GM19328 (cell line): Measurements from ENCODE around the gene OTOGL.
"Not testable (repeated sequence)": the region's sequence is repeated elsewhere in the genome, so short reads cannot be mapped to it uniquely, and the experiment has no call there.

Experiments
- ATAC-seq: cut with Tn5 transposase; IDR thresholded peaks from one replicate; pipeline ENCODE4 v1.9.1; 2021; ENCODE audit warnings: mild to moderate bottlenecking, moderate library complexity; ENCODE audit not compliant: unreplicated experiment

Gene OTOGL

DNA sequence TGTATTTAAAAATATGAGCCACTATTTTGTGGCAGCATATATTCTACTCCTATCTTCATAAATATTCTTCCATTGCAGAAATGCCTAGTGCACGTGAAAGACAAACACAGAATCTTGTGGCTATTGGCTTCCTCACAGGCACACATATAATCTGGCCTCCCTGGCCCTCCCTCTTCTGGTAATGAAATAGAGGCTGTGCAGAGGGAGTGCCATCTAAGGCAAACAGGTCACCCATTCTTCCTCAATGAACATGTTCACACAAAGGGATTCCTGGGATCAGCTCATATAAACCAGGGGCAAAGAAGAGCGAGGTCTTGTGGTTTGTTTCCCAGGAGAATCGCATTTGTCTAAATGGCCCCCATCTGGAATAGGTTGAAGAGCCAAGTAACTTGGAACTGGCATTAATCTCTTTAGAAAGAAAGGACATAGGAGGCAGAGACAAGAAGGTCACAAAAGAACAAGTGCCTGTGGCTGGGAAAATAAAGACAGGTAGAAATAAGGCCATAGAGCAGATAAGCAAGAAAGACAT lies 173.1 kb downstream of the OTOGL start:
- no peak for ATAC-seq

DNA sequence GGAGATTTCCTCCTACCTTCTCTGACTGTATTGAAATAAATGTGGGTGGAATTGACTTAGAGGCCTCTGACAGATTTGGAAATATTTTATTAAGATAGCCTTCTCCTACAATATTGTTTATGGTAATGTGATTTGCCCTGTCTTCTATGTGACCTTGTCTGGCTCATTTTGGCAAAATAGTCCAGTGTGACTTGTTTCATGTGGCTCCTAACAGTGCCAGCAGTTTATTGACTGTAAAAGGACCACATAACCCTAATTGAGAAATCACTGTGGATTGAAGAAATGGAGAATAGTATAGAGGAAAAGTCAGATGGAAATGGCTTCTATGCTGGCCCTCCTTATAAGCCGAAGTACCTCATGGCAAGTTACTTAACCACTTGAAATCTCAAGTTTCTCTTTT lies 173.8 kb downstream of the OTOGL start:
- ATAC-seq = no peak

DNA sequence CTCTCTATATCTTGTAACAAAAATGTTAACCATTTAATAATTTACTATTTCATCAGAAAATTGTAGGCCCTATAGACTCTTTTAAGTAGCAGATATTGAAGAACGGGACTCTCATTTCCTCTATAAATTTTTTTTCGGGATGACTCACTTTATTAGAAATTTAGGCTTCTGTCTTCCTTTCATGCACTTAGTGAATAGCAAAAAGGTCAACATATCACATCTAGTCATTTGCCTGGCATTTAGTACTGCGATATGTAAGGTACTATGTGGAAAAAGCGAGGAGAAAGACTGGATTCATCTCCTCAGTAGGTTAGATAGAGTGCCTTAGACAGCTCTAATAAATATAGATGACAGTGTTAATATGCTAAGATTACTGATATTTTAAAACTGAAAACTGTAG lies 178.4 kb downstream of the OTOGL start:
- ATAC-seq = no peak

DNA sequence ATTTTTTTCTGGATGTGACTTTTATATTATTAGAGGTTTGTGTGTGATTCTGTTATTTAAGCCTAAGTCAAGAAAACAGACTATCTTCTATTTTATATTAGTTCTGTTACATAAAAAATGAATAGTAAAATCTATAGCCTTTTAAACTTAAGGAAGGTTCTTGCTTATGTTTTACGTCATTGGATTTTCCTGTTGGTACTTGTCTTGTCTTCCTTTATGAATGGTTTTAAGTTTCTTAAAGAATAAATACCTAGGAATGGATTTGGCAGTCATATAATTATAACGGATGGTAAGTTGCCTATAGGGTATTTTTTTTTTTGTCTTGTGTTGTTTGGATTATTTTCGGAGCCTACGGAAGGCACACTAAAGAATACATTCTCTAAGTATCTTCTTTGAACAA lies 182.9 kb downstream of the OTOGL start:
- no peak for ATAC-seq

DNA sequence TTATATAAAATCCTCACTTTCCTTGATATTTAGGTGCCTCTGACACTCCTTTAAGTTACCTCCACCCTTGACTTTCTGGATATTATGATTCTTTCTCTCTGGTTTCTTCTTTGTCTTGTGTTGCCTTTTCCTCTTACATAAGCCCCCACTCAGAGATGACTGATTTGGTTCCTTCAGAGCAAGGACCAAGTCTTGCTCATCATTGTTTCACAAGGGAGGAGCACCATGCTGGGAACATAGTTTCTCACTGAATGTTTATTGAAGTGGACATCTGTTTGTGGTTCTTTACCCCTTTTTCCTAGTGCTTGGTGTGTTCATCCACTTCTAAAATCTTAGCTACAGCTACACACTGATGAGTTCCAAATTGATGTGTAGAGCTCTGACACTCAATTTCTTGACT lies 183.4 kb downstream of the OTOGL start:
- no peak for ATAC-seq

DNA sequence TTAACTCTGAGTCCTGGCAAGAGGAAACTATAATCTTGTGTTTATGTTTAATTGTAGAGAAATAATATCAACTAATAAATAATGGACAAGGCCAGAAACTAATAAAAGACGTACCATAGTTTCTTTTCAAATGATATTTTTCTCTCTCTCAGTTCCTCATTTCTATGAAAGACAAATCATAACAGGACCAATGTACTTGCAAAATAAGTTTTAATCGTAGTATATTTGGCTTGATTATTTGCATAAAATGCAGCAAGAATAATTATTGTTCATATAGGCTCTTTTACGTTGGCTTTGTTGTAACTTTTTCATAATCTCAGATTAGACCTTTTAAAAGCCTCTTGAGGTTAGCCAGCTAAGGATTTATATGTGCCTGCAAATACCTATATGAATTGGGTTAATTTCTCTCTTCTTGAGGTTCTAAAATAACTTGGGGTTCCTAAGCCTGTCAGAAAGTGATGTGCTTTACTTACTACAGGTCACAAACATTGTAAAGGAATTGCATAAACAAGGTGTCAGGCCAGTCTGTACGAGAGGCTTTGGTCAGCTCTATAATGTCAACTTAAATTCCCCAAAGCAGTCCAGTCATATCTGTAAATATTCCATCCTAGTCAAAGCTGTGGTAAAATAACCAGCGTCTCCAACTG lies 191.9 kb downstream of the OTOGL start:
- ATAC-seq = peak; percentile 44

DNA sequence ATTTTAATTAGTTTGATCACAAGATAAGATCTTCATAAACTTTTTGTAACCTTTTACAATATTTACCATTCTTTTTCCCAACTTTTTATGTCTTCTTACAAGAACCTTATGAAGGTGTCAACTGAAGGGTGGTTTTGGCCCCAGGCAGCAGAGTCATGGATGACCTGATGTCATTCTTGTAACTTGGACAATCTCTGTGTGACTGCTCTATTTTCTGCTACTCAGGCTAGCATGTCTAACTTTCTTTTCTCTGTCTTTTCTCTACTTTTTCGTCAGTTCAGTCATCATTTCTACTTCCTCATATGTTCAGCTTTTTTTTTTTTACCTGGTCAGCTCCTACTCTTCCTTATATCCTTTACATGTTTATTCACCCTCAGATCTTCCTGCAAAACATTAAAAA lies 194.0 kb downstream of the OTOGL start:
- peak; percentile 47 for ATAC-seq

DNA sequence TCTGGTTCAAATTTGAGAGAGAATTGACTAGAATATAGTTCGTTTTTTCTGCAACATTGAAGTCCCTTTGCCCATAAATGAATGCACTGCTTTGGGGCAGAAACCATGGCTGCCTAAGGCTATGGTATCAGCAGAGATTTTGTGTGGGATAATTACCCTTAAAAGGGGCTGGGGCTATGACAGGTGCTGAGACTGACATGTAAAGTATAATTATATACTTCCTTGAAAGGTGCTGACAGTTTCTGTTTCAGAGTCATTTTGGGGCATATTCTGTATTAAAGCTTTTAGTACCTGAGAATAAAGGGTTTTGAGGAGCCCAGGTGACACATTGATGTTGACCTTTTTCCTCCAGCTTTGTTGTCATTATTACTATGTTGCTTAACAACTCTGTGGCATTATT lies 194.4 kb downstream of the OTOGL start:
- ATAC-seq = peak; percentile 74

DNA sequence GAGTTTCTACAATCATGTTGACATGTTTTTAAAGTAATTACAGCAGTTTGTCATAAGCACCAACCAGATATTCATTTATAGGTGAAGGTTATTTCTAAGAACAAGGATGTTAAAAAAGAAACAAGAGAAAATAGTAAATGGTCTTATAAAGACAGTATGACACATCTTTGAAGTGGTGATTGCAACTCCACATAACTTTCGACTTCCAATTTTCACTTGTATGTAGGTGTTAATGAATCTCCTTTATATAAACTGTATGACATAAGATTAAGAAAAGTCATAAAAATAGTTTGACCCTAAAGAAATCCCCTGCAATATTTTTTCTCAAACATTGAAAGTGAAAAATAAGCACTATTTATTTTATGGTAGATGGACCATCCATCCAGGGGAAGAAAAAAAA lies 199.9 kb downstream of the OTOGL start:
- no peak for ATAC-seq

DNA sequence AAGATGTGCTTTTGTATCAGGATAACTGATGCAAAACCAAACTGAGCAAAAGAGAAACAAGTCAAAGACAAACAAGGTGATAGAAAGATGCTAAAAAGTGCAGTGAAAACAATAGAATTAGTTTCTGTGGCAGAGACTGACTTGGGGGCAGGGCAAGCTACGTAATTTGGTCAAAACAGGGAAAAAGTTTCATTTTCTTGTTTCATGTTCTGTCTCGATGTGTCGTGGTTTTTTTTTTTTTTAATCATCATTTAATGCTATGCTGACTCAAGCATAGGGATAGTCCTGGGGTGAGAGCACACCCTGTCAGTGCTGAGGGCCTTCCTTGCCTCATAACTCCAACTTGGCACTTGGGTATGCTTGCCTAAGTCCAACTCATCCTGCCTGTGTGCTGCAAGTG lies 200.6 kb downstream of the OTOGL start:
- peak; percentile 71 for ATAC-seq

DNA sequence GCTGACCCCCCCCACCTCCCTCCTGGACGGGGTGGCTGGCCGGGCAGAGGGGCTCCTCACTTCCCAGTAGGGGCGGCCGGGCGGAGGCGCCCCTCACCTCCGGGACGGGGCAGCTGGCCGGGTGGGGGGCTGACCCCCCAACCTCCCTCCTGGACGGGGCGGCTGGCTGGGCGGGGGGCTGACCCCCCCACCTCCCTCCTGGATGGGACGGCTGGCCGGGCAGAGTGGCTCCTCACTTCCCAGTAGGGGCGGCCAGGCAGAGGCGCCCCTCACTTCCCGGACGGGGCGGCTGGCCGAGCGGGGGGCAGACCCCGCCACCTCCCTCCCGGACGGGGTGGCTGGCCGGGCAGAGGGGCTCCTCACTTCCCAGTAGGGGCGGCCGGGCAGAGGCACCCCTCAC lies 208.1 kb downstream of the OTOGL start:
- not testable (repeated sequence) for ATAC-seq

DNA sequence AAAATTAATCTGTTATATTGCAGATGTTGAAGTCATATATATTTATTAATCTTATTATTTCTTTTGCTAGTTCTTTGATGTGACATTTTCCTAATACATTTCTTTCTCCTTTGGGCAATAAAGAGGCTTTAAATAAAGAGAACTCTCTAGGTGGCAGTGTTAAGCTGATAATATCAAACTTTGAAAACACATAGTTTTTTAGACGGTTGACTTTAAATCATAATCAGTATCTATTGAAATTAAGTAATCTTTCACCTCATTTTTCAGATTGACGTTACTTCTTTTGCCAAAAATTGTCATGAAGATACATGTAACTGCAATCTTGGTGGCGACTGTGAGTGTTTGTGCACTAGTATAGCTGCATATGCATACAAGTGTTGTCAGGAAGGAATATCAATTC lies 213.9 kb downstream of the OTOGL start:
- no peak for ATAC-seq

DNA sequence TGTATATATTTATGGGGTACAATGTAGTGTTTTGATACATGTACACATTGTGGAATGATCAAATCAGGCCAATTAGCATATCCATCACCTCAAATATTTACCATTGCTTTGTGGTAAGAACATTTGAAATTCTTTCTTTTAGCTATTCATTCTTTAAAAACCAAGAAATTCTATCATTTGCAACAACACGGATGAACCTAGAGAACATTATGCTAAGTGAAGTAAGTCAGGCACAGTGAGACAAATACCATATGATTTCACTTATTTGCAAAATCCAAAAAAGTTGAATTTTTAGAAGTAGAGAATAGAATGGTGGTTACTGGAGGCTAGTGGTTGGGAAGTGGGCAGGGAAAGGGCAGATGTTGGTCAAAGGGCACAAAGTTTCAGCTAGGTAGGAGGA lies 215.4 kb downstream of the OTOGL start:
- ATAC-seq = no peak

DNA sequence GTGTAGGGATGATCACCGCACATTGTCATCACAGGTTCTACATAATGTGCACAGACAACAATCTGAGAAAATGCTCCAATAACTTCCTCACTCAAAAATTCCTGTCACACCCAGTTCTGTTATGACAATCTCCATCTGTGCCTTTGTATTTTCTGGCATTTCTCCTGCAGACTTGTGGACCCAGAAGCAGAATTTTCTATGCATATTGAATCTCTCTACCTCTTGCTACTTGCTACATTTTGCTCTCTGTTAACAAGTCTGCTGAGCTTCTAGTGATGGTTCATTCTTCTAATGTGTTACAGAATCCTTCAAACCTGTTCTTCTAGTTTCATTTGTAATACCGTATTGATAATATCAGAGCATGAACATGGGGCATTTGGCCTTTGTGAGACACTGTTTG lies 216.9 kb downstream of the OTOGL start:
- no peak for ATAC-seq

DNA sequence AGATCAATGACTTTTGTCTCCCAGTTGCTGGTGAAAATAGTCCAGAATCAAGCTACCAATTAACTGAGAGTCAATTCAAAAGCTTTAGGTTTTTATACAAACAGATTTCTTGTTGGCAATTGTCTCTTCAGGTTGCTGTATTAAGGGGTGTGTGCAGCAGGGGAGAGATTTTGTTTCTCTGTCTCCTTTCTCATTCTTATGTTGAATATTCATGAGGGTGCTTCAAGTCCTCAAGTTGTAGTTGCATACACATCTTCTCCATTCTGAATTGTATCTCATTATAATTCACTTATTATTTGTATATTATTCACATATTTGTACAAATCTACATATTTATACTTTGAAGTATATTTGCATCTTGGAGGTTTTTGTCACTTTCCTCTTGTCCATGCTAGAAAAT lies 218.0 kb downstream of the OTOGL start:
- ATAC-seq = no peak

DNA sequence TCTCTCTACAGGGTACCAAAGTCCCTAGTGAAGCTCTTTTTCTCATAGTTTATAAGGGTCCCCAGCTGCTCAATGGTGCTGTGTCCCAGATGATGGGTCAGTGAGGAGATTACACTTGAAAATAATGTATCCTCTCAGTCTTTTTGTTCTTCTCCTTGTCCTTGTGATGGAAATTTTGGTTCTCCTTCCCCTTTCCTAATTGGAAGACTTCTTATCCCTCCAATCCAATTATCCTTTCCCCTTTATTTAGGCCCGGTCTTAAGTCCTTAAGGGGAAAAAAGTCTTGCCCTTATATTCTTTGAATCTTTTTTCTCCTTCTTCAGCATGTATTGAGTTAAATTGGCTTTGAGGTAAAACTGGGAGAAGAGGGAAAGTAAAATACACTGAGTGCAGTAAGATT lies 218.6 kb downstream of the OTOGL start:
- no peak for ATAC-seq

DNA sequence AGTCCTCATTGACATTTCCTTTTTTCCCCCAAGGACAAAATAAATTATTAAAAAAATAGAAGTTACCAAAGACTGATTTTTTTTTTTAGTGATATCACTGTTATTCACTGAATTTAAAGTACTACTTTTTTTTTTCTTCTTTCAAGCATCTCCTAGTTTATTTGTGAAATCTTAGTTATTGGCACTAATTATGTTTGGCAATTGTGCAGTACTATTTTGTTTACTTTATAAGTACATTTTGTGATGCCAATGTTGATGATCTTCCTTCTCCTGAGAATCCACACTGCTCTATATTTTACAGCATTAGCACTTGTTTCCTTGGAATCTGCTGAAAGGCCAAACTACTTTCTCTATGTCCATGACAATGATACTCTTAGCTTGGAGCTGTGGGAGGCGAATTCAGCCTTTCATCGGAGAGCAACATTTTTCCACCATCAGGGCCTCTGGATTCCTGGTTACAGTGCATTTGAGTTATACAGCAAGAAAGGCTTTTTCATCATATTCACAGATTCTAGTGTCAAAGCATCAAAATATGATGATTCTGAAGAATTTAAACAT lies 220.9 kb downstream of the OTOGL start:
- no peak for ATAC-seq

DNA sequence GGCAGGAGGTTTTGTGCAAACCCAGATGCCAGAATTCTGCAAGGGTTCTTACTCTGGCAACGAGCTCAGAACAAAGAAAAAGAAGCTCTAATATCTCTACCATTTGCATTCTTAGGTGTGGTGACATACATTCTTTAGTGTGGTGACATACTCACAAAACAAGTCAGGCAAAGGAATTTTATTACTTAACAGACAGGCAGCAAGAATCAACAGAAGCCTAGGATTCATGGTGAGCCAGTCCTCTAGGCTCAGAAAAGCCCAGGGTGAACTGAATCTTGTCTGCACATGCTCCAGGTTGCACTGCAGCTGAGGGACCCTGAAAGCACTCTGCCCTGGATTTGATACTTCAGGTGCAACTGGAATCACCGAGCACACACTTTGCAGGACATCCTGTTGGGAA lies 222.3 kb downstream of the OTOGL start:
- no peak for ATAC-seq

DNA sequence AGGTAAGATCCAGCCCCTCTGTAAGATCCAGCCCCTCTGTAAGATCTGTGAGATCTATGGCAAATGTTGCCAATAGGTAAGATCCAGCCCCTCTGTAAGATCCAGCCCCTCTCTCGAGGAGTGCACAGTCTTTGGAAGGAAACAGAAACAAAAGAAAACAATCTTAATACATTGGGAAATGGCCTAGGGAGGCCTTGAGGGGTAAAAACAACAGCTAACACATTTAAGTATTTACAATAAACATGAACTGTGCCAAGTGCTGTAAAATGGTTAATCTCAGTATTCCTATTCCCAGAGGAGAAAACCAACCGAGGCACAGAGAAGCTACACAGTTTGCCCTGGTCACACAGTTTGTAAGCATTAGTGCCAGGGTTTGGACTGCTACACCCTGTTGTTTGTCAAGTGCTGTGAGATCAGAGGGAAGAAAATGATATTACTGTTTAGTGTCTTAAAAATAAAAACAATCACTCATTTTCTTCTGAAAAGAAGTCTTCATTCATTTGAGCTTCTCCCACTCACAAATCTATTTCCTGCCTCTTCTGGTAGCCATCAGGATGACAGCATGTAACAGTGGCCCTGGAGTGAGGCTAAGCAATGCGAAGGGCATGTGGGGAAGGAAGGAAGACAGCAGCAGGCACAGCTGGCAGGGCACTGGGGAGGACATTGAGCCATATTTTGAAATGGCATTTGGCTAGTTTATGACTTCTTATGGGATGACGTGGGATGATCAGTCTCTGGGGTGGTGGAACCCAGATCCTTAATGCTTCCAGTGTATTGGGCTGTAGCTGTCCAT lies 226.0 kb downstream of the OTOGL start:
- ATAC-seq = no peak

DNA sequence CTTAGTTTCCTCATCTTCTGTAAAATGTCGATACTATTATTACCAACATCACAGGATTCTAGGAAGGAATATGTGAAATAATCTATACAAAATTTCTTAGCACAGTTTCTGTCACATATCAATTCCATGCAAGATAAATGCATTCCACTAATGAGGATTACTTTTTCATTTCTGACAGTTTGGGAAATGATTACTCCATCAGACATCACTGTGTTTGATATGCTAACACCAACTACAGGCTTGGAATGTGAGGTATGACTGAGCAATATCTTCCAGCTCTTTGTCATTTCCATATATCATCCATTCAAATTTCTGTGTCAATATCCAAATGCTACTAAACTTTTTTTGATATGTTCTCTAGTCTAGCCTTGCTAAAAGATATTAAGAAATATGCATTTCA lies 233.5 kb downstream of the OTOGL start:
- ATAC-seq = no peak

DNA sequence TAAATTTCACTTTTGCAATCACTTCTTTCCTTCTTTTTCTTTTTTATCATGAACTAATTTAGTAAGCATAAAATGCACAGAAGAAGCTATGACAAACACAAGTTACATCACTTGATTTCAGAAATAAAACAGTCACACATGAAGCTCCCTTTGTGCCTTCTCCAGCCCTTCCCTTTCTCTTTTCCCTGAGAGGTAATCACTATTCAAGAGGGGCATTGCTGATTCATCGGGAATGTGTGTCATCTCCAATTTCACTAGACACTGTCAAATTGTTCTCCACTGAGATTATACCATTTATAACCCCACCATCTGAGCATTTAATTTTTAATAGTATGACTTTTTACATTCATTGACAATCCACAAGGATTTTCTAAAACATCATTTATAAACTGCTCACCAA lies 253.1 kb downstream of the OTOGL start:
- ATAC-seq = no peak

DNA sequence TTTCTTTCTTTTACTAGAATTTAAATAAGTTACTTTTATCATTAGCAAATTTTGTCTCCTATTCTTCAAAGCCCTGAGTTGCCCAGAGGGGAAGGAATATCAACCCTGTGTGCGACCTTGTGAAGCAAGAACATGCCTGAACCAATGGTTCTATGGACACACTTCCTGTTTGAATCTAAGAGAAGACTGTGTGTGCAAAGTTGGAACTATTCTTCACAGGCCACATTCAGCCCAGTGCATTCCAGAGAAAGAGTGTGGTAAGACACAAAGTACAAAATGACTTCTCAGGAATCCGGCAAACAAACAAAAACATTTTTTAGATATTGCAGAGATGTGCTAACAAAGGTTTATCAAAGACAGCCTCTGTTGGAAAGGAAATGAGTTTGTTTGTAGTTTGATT lies 253.9 kb downstream of the OTOGL start:
- ATAC-seq = no peak
